HG03575 (cell line): ENCODE measurements around the gene RABL2B.
"Not testable (repeated sequence)": the region's sequence is repeated elsewhere in the genome, so short reads cannot be mapped to it uniquely, and the experiment has no call there.

ENCODE experiments used
- ATAC-seq: cut with Tn5 transposase; IDR thresholded peaks from one replicate; pipeline ENCODE4 v1.9.1; 2021; ENCODE audit not compliant: unreplicated experiment, insufficient number of reproducible peaks, low FRiP score; ENCODE audit errors: extremely low read depth

RABL2B gene

DNA sequence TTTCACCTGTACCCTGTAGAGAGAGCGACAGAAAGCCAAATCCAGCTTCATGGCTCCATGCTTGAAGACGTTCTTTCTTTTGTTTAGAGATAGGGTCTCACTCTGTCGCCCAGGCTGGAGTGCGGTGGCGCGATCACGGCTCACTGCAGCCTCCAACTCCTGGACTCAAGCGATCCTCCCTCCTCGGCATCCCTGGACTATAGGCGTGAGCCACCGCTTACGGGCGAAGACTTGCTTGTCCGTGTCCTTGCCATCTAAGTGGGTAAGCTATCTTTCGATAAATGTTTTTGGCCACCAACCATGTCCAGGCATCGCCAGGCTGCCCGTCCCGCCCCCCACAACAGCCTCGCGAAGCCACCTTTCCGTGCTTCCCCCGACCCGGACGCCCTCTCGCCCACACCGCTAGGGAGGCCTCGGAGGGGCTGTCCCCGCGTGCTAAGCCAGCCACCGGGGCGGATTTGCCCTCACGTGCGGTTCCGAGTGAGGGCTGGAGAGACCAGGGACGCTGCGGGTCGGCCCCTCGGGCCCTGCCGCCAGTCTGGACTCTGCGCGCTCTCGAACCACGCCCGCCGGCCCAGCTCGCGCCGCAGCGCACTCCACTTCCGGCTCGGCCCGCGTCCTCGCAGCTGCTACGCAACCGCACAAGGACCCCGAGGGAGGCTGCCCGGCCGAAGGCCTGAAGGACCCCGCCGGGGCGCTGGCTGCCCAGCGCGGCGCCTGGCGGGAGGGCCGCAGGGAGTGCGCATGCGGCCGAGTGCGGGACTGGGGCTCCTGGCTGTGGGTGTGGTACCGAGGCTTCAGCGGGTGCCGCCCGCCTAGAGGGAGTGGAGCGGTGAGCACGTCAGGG lies at the start of gene RABL2B:
TSS of gene RABL2B (minus strand) at position 604 of the 847 bp plus-strand sequence. CDS start 1,342 bp downstream, outside the sequence.
- ATAC-seq = peak; percentile 50

DNA sequence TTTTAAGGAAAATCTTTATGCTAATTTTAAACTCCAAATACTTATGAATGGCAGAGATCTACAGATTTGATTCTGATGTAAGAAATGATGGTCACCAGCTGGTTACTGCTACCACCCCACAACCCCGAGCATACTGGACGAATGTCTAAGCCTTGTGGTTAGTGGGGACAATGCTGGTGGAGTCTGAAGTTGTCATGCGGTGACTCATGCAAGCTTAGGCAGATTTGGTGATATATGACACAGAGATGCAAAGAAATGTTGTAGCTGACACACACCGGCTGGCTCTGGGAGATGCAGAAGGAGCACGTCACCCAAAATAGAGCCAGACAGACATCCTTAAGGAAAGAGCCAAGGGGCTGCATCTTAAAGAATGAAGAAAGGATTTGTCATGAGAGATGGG lies 3.5 kb upstream of the RABL2B start:
- ATAC-seq = not testable (repeated sequence)

DNA sequence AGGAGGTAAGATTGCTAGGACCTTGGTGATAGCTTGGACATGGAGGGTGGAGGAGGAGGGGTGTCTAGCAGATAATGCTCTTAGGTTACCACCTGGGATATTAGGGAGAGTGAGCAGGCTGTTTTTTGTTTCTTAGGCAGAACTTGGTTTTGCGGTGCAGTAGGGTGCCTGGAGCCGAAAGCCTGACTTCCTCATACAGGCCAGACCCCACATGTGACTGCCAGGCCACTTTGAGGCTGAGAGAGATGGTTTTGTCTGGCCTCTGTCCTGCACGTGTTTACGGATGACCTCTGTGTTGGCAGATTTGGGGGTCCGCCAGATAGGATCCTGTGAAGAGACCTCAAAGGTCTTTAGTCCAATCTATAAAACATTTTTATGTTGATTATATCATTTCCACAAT lies 1.9 kb upstream of the RABL2B start:
- ATAC-seq = not testable (repeated sequence)

DNA sequence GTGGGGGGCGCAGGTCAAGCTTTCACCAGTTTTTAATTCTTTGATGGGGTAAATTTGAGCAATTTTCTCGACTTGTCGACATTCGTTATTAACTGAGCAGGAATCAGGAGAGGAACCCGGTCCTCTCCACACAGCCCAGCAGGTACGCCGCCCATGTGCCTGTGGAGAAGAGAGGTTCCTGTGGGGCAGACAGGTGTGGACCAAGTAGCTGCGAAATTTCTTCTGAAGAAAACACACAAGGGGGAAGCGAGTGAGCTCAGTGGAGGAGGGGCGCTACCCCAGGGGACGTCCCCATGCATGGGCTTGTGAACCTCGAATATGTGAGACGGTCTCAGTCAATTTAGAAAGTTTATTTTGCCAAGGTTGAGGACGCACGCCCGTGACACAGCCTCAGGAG lies 442 bp upstream of the RABL2B start:
- ATAC-seq = not testable (repeated sequence)

DNA sequence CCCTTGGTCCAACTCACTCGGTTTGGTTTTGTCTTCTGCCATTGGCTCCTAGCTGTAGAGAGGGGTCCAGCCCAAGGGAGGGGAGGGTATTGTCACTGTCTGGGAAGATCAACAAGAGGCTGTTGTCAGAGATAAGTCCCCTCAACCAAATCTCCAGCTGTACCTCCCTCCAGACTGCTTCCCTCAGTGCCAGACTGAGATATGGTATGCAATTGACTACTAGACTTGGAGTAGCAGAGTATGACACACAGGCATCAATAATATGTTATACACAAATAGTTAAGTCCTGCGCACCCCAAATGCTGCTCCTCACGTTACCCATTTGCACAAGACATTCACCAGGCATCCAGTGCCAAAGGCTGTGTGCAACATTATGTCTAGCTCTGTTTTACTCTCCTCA lies 1.2 kb downstream of the RABL2B start:
- not testable (repeated sequence) for ATAC-seq

DNA sequence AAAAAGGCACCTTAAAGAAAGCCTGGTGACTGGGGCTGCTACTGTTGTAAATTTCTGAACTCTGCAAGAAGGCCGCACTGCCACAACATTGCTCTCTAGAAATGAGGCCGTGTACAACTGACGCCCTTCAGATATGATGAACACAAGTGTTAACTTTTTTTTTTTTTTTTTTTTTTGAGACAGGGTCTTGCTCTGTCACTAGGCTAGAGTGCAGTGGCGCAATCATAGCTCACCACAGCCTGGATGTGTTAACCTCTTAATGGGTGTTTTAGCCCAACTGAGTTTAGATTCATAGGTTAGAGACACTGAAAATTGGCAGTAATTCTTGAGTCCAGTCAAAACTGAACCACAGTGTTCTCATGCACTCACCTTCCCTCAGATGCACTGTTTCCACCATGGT lies 3.2 kb downstream of the RABL2B start:
- not testable (repeated sequence) for ATAC-seq

DNA sequence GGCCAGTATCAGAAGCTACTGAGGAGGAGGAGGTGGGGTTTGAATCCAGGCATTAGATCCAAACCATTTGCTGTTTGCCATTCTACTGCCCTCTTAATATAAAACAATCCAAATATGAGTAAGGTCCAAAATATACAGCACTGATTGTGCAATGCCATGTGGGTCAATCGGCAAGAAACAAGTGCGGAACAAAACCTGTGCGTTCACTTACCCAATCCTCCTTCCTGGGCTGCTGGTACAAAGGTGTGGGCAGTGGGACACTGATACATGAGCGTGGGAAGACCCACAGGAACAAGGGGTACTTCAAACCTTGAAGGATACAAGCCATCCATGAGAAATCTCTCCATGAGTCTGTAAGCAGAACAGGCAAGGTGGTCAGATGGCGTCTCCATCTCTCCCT lies 5.8 kb downstream of the RABL2B start:
- ATAC-seq = not testable (repeated sequence)

DNA sequence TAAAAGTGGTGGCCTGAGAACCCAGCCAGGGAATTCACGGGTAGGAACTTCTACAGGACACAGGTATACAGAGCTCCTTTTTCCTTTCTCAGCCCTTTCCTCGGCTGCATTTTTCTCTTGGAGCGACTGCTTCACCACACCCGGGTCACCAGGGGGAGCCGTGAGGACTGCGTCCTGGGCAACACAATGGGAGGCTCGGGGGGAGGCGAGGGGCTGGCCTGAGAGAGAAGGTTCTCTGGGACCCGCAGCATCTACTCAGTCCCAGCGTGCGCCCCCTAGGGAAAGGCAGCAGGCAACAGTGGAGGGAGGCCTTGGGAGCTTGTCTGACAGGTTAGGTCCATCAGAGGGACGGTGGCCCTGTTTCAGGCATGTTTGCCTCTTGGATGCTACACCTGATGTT lies 8.3 kb downstream of the RABL2B start:
- not testable (repeated sequence) for ATAC-seq

DNA sequence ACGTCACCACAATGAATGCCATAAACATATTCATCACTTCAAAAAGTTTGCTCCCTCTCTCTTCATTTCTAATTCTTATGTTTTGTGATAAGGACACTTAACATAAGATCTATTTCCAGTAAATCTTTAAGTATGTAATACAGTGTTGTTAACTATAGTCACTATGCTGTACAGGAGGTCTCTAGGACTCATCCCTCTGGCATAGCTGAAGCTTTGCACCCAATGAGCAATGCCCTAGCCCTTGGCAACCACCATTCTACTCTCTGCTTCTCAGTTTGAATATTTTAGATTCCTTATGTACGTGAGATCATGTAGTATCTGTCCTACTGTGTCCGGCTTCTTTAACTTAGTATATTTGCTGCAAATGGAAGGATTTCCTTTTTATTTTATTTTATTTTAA lies 19.1 kb downstream of the RABL2B start:
- not testable (repeated sequence) for ATAC-seq

DNA sequence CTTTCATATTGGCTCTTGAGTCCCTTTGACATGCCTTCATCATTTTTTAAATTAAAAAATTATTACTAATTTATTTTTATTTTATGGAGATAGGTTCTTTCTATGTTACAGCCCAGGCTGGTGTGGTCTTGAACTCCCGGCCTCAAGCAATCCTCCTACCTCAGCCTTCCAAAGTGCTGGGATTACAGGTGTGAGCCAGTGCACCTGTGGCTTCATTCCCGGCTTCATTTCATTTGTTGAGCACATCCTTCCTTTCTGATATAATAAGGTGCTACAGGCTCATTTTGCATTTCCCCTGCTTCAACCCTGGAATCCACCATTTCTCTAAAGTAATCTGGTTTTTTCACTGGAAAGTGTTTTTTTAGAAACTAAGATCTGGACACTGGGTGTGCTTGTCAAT lies 21.6 kb downstream of the RABL2B start:
- not testable (repeated sequence) for ATAC-seq

DNA sequence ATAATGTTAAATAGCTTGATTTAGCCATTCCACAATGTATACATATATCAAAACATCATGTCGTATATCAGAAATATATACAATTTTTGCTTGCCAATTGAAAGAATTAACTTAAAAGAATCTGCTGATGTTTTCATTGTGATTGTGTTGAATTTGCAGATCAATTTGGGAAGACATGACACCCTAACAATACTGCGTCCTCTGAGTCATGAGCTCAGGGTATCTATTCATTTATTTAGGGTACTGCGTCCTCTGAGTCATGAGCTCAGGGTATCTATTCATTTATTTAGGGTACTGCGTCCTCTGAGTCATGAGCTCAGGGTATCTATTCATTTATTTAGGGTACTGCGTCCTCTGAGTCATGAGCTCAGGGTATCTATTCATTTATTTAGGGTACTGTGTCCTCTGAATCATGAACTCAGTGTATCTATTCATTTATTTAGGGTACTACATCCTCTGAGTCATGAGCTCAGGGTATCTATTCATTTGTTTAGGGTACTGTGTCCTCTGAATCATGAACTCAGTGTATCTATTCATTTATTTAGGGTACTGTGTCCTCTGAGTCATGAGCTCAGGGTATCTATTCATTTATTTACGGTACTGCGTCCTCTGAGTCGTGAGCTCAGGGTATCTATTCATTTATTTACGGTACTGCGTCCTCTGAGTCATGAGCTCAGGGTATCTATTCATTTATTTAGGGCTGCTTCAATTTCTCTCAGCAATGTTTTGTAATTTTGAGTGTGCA lies 23.7 kb downstream of the RABL2B start:
- not testable (repeated sequence) for ATAC-seq

DNA sequence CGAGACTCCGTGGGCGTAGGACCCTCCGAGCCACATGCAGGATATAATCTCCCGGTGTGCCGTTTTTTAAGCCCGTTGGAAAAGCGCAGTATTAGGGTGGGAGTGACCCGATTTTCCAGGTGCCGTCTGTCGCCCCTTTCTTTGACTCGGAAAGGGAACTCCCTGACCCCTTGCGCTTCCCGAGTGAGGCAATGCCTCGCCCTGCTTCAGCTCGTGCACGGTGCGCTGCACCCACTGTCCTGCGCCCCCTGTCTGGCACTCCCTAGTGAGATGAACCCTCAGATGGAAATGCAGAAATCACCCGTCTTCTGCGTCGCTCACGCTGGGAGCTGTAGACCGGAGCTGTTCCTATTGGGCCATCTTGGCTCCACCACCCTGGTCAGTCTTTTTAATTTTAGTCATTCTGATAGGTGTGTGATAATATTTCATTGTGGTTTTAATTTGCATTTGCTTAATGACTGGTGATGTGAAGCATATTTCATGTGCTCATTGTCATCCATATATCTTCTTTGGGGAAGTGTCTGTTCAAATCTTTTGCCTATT lies 26.4 kb downstream of the RABL2B start:
- not testable (repeated sequence) for ATAC-seq

DNA sequence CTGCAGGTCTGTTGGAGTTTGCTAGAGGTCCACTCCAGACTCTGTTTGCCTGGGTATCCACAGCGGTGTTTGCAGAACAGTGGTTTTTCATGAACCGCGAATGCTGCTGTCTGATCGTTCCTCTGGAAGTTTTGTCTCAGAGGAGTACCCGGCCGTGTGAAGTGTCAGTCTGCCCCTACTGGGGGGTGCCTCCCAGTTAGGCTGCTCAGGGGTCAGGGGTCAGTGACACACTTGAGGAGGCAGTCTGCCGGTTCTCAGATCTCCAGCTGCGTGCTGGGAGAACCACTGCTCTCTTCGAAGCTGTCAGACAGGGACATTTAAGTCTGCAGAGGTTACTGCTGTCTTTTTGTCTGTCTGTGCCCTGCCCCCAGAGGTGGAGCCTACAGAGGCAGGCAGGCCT lies 27.0 kb downstream of the RABL2B start:
- ATAC-seq = not testable (repeated sequence)

DNA sequence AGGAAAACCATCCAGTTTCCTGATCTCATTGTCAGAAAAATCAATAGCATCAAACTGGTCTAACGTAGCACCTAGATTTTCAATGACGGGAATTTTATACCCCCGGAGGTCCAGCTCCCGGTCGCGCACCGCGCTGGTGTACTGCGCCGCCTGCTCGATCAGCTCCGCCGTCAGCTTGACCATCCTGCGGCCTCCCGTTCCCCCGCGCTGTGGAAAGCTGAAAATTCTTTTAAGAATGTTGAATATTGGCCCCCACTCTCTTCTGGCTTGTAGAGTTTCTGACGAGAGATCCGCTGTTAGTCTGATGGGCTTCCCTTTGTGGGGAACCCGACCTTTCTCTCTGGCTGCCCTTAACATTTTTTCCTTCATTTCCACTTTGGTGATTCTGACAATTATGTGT lies 28.2 kb downstream of the RABL2B start:
- ATAC-seq = not testable (repeated sequence)

DNA sequence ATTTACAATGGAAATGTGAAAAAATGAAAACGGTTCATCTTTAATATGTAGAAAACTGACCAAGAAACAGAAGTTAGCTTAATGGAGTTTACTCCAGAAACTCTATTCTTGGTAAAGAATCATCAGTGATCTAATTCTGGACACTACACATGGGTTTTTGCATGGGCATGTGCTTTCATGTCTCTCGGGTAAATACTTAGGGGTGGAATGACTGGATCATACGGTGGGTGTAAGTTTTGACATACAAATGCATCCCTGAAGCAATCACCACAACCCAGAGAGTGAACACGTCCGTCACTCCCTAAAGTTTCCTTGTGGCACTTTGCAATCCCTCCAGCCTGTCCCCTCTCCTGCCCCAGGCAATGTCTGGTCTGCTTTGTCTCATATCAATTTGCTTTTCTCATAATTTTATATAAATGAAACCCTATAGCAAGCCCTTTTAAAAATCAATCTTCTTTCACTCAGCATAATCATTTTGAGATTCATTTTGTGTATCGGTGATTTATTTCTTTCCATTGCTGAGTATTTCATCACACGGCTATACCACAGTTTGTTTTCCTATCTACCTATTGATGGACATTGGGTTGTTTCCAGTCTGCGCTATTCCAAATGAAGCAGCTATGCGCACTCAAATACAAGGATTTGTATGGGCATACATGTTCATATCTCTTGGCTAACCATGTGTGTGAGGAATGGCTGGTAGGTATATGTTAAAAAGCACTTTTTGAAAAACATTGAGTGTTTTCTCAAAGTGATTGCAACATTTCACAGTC lies 33.9 kb downstream of the RABL2B start:
- not testable (repeated sequence) for ATAC-seq

DNA sequence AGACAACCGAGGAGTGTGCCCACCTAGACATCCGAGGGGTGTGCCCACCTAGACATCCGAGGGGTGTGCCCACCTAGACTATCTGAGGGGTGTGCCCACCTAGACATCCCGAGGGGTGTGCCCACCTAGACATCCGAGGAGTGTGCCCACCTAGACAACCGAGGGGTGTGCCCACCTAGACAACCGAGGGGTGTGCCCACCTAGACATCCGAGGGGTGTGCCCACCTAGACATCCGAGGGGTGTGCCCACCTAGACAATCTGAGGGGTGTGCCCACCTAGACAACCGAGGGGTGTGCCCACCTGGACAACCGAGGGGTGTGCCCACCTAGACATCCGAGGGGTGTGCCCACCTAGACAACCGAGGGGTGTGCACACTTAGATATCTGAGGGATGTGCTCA lies 34.8 kb downstream of the RABL2B start:
- not testable (repeated sequence) for ATAC-seq

DNA sequence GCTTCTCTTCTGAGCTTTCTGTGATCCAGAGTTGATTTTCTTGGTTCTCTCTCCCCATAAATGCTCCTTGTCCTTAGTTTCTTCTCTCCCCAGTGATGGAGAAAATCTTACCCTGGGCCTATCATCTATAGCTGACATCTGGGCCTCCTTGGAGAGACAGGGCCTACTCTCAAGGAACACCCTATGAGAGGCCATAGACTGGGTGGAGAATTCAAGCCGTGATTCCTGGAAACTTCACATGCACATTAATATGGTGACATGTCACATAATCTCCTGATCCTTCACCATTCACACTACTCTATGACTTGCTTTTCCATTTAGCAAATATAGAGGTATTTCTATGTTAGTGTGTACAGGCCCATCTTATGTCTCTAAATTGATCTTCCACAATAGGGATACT lies 35.9 kb downstream of the RABL2B start:
- not testable (repeated sequence) for ATAC-seq

DNA sequence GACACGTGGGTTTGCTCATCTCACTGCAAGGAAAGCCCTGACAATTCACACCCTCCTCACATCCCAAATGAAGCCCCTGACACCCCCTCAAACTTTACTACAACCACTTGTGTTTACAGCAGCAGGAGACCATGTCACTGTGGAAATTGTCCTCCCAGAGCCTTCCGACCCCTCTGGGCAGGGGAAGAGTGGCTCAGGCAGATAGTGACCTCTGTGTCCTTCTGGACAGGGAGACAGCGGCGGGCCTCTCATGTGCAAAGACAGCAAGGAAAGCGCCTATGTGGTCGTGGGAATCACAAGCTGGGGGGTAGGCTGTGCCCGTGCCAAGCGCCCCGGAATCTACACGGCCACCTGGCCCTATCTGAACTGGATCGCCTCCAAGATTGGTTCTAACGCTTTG lies 39.0 kb downstream of the RABL2B start:
- not testable (repeated sequence) for ATAC-seq

DNA sequence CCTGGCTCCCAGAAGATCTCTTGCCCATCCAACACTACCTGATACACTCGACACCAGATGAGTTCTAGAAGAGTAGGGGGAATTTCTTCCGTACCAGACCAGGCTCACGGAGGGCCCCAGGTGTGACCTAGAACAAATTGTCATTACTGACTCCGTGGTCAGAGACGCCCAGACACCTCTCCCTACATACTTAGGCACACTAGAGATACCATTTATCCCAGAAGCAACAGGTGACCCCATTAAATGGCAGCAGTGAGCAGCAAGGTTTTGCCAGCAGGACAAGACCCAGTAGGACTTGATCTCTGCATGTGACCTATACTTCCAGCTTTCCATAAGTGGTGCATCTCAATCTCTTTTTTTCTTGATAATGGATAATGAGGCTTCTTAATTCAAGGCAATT lies 42.7 kb downstream of the RABL2B start:
- ATAC-seq = not testable (repeated sequence)
